Transverse colon (tissue), 3 donors: ENCODE measurements around the gene KATNBL1.

Experiments
- EP300 ChIP-seq: sonication (generic); formaldehyde crosslinking; IDR thresholded peaks from one replicate; pipeline ENCODE4 v1.6.1; 2017; ENCODE audit warnings: antibody characterized with exemption, low read depth
- TF ChIP-seq, protein P1 (sequence below), 5 experiments: fragments of 200-600 bp in 3 of 5; fragments of 450-650 bp in 2 of 5; sonication (generic) in 3 of 5; IDR thresholded peaks; 1 replicate in 2 of 5; 2 replicates in 3 of 5; pipeline ENCODE4 v1.5.1; 2016 to 2017; ENCODE audit warnings: antibody characterized with exemption in 5 of 5, inconsistent platforms in 3 of 5, mild to moderate bottlenecking in 2 of 5, moderate library complexity in 1 of 5

DNA sequence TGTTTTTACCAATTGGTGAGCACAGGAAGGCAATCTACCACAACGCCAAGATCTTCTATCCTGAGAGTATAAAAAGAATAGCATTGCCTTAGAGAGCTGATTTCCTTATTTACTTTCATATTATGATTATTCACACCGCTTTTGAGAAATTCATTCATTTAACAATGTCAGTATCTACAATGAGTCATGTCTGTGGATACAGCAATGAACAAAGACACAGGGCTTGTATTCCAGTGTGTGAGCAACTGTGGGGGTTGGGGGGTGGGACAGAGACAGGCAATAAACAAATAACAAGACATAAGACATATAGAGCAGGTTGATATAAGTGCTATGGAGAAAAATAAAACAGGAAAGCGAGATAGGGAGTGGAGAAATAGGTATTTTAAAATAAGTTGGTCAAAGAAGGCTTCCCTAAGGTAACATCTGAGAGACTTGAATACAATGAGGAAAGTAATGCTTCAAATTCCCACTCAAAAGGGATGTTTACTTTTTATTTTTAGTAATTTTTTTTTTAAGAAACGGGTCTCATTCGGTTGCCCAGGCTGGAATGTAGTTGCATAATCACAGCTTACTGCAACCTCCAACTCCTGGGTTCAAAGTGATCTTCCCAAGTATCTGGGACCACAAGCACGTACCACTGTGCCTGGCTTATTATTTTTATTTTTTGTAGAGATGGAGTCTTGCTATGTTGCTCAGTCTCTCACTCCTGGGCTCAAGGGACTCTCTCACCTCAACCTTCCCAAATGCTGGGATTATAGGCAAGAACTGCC, 62.3 kb downstream of the KATNBL1 start:
- TF ChIP-seq, protein P1, sequence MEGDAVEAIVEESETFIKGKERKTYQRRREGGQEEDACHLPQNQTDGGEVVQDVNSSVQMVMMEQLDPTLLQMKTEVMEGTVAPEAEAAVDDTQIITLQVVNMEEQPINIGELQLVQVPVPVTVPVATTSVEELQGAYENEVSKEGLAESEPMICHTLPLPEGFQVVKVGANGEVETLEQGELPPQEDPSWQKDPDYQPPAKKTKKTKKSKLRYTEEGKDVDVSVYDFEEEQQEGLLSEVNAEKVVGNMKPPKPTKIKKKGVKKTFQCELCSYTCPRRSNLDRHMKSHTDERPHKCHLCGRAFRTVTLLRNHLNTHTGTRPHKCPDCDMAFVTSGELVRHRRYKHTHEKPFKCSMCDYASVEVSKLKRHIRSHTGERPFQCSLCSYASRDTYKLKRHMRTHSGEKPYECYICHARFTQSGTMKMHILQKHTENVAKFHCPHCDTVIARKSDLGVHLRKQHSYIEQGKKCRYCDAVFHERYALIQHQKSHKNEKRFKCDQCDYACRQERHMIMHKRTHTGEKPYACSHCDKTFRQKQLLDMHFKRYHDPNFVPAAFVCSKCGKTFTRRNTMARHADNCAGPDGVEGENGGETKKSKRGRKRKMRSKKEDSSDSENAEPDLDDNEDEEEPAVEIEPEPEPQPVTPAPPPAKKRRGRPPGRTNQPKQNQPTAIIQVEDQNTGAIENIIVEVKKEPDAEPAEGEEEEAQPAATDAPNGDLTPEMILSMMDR (IDR thresholded peaks at IDR 0.05), result no peak
- no peak for TF ChIP-seq EP300
